Activated gamma-delta T cell (primary cell): ENCODE measurements around the gene HOXB13.

Experiments used
- DNase-seq: peaks from one replicate; lab custom pipeline; 2025; lab: John Stamatoyannopoulos, UW
- total RNA-seq, 2 donors: gene quantifications; one replicate each; lab custom pipeline; 2026; lab: John Stamatoyannopoulos, UW

Gene HOXB13
- 0 reads per million in 2 donors for total RNA-seq

DNA sequence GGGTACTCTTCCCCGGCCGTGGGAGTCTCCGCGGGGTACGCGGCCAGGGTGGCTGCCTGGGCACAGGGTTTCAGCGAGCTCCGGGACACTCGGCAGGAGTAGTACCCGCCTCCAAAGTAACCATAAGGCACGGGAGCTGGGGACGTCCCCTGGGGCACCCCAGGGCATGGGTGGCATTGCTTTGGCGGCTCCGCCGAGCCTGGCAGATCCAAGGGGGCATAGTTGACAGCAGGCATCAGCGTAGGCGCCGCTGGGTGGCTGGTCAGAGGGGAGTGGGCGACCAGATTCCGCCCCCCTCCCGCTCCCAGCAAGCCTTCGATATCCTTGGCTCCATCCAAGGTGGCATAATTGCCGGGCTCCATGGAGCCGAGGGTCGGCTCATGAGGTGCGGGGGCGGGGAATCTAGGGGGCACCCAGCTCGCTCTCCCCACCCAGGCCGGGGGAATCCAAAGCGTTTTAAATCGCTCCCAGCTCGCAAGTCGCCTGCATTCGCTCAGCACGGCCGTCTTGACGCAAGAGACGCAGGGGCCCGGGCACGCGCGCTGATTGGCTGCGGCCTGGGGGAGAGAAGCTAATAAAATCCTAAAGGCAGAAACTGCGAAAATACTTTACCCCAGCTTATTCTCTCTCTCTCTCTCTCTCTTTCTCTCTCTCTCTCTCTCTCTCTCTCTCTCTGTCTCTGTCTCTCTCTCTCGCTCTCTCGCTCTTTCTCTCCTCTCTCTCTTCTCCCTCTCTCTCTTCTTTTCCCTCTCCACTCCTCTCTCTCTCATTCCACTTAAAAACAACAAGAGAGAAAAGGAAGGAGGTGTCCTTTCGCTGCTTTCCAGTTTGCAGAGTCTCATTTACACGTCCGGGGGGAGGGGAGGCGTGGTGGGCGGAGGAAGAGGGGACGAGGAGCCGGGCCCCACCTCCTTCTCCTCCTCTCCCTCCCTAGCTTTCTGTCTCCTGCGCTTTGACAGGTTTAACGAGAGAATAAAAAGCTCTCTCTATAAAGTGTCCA lies at the start of gene HOXB13:
HOXB13 (minus strand) TSS at position 519 of the 1,000 bp plus-strand sequence; CDS start at position 362, 157 bp downstream.
- no peak for DNase-seq

DNA sequence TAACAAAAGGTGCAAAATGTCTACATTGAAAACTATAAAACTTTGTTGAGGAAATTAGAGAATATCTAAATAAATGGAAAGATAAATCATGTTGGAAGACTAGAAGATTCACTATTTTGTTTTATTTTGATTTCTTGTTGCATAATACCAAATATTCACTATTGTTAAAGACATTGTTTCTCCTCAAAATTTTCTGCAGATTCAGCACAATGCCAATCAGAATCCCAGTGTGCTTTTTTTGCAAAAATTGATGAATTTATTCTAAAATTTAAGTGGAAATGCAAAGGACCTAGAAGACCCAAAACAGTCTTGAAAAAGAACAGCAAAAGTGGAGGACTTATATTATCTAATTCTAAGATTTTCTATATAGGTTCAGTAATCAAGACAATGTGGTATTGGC lies 48.1 kb upstream of the HOXB13 start:
- DNase-seq = no peak

DNA sequence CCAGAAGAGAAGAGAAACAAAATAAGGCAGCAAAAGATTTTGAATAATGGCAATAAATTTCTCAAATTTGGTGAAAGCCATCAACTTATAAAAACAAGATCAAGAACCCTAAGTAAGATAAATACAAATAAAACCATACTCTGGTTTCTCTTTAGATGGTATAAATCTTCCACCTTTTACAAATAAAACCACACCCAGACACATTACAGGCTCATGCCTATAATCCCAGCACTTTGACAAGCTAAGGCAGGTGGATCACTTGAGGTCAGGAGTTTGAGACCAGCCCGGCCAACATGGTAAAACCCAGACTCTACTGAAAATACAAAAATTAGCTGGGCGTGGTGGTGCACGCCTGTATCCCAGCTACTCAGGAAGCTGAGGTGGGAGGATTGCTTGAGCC lies 44.7 kb upstream of the HOXB13 start:
- DNase-seq = no peak

- no peak for DNase-seq
Measured at GRCh38 chr17:48770954-48771353, 42.4 kb upstream of the HOXB13 start.

- no peak for DNase-seq
Measured at GRCh38 chr17:48769009-48769675, 40.6 kb upstream of the HOXB13 start.

- DNase-seq = no peak
Measured at GRCh38 chr17:48767263-48767774, 38.8 kb upstream of the HOXB13 start.

DNA sequence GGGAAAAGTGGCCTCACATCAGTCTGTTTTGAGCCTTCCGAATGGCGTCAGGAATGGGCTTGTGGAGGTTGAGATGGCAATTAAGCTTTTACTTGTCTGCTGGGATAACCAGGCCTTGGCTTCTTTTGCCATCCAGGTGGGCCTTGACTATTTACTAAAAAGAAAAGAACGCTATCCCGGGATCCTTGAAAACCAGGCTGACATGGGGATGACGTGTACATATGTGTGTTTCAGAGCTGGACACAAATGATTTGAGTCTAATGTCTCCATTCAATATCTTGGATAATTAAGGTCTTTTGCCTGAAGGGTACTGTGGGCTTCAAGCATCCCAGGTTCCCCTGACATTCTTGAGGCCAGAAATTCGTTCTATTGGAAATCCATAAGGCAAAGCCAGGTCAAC lies 32.6 kb upstream of the HOXB13 start:
- no peak for DNase-seq

DNA sequence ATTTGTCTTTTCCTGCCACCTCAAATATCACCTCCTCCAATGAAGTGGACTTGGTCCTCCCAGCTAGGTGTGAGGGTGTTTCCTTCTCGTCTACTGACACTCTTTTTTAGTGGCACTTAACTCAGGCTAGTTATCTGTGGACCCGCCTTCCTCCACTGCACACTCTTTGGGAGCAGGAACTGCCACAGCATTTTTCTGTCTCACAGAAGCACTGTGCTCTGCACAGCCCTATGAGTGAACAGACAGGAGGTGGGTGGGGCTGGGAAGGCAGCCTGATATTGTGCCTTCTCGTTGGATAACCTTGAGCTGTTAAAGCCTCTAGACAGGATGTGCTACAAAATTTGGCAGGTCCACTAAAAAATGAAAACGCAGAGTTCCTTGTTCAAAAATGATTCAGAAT lies 31.9 kb upstream of the HOXB13 start:
- no peak for DNase-seq

DNA sequence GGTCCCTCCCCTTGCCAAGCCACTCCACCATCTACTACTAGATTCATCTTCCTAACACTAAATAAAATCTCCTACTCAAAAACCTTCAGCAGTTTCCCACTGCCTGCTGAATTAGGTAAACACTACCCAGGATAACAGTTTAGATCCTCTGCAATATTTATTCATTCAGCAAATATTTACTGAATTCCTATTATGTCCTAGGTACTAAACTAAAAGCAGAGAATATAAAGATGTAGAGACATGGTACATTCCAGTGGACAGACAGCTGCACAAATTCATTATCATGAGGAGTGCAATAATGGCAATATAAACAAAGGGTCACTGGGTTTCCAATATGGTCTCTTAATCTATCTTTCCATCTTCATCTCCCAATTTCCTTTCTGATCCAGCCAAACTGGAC lies 30.7 kb upstream of the HOXB13 start:
- no peak for DNase-seq

- DNase-seq = no peak
Measured at GRCh38 chr17:48757524-48757961, 29.0 kb upstream of the HOXB13 start.

DNA sequence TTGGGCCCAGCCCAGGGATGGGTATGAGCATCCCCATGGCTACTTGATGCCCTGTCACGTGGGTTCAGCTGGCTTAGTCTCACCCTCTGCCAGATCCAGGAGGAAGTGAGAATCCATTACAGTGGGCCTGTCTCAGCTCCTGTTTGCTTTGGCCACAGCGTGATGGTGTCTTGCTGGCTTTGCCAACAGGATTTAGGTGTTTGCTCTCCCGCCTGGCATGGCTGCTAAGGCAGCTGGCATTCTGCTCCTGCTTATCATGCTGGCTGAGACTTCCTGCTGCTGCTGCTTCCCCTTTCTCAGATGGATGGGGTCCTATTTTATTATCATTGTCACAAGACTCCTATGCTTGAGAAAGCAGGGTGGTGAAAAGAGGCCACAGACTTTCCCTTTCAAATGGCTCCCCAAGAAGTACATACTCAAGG lies 28.3 kb upstream of the HOXB13 start:
- DNase-seq = no peak

GRCh38 chr17:48755356-48755755 lies 26.8 kb upstream of the HOXB13 start:
- DNase-seq = no peak

DNA sequence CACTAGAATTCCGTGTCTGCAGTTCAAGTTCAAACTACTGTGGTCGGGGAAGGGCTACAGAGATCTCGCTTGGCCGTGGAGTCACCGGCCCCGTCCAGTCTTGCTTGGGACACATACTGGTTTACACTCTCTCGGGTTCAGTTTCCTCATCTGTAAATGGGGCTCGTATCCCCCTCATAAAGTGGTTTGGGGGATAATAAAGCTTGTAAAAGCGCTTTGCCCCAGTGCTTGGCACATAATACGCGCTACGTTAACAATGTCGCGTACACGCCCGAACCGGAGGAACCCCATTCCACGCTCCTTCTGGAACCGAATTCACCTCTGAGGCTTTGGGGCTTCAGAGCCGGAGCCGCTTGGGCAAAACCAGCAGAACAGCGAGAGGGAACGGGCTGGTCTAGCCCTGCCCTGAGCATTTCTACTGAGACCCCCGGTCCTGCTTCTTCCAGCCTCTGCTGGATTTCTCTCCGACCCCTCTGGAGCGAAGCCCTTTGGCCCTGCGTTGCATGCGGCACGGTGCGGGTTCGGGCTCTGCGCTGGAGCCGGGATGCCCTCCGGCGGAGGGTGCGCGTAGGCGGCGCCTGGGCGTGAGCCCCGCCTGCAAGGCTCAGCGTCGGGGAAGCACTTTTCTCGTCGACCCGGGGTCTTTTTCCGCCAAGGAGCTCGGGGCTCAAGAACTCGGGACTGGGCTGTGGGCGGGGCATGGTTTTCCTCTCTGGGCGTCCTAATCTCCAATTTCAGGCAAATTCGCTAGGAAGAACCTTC lies 26.1 kb upstream of the HOXB13 start:
- no peak for DNase-seq

GRCh38 chr17:48753794-48754499 lies 25.4 kb upstream of the HOXB13 start:
- no peak for DNase-seq

- no peak for DNase-seq
Measured at GRCh38 chr17:48752399-48753288, 24.1 kb upstream of the HOXB13 start.

DNA sequence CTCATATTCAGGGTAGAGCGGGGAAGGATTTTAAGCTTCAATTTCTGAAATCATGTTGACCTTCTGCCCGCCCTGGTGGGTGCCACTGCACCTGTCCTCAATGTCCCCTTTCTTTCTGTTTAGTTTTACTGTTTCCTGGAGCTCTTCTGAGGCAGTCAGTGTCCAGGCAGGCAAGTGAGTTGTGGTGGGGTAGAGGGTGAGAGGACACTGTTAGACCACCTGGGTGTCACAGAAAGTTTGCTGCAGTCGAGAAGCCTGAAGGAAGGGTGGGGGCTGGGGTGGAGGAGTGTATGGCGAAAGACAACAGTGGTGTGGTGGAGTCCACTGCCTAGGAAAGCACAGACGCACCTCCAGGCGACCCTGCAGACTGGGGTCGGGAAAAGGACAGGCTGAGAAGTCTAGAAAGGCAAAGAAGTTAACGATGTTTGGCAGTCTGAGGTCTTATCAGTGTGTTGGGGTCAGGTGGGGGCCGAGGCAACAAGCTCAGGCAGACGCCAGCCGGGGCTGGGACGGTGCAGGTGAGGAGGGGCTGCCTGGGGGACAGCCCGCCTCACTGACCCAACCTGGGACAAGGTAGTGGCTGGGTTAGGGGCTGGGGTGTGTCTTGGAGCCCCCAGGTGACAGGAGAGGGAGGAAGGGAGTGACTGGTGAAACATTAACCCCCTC lies 23.3 kb upstream of the HOXB13 start:
- no peak for DNase-seq

GRCh38 chr17:48751172-48751571 lies 22.6 kb upstream of the HOXB13 start:
- no peak for DNase-seq

GRCh38 chr17:48749621-48750553 lies 21.3 kb upstream of the HOXB13 start:
- no peak for DNase-seq
